Smooth muscle cell (in vitro differentiated cells): ENCODE measurements around the gene NUP35. TPM values are rescaled to one million over a fixed set of nuclear protein-coding genes. Genes with fewer than 3 reads are reported as not detected.

Source experiments
- DNase-seq: peaks from one replicate; lab custom pipeline; 2025; ENCODE audit not compliant: unreplicated experiment; lab: John Stamatoyannopoulos, UW
- H2AFZ ChIP-seq: fragments of 200-600 bp; sonication (generic); 2 replicates; pipeline ENCODE4 v1.6.0; 2016; ENCODE audit warnings: antibody characterized with exemption, low read depth, mild to moderate bottlenecking
- H3F3A ChIP-seq: fragments of 200-600 bp; sonication (generic); 2 replicates; pipeline ENCODE4 v1.6.0; 2017; ENCODE audit warnings: antibody characterized with exemption, low read depth
- H3K27ac ChIP-seq: fragments of 200-600 bp; sonication (generic); 2 replicates; pipeline ENCODE4 v1.5.1; 2016; ENCODE audit warnings: low read depth, mild to moderate bottlenecking
- H3K27me3 ChIP-seq: fragments of 200-600 bp; sonication (generic); 2 replicates; pipeline ENCODE4 v1.6.1; 2016; ENCODE audit warnings: low read depth, mild to moderate bottlenecking
- H3K36me3 ChIP-seq: fragments of 200-600 bp; sonication (generic); 2 replicates; pipeline ENCODE4 v1.5.1; 2016; ENCODE audit warnings: low read depth
- H3K4me1 ChIP-seq: fragments of 200-600 bp; sonication (generic); 2 replicates; pipeline ENCODE4 v1.5.1; 2016; ENCODE audit warnings: low read depth
- H3K4me2 ChIP-seq: fragments of 200-600 bp; sonication (generic); 2 replicates; pipeline ENCODE4 v1.6.0; 2016; ENCODE audit warnings: mild to moderate bottlenecking
- H3K4me3 ChIP-seq: fragments of 200-600 bp; sonication (generic); 2 replicates; pipeline ENCODE4 v1.5.1; 2016; ENCODE audit warnings: mild to moderate bottlenecking
- H3K79me2 ChIP-seq: fragments of 200-600 bp; sonication (generic); 2 replicates; pipeline ENCODE4 v1.6.0; 2016; ENCODE audit warnings: low read depth, mild to moderate bottlenecking
- H3K9ac ChIP-seq: fragments of 200-600 bp; sonication (generic); 2 replicates; pipeline ENCODE4 v1.6.0; 2016; ENCODE audit warnings: low read depth
- H3K9me3 ChIP-seq: fragments of 200-600 bp; sonication (generic); replicated peaks from 2 replicates; pipeline ENCODE4 v1.5.1; 2016; ENCODE audit warnings: low read depth
- H4K20me1 ChIP-seq: fragments of 200-600 bp; sonication (generic); 2 replicates; pipeline ENCODE4 v1.6.0; 2016; ENCODE audit warnings: low read depth
- CTCF ChIP-seq: fragments of 200-600 bp; sonication (generic); IDR thresholded peaks from 2 replicates; pipeline ENCODE4 v1.5.1; 2017; ENCODE audit warnings: borderline replicate concordance, mild to moderate bottlenecking, antibody characterized with exemption; ENCODE audit not compliant: insufficient read depth, poor library complexity, severe bottlenecking
- WGBS: methylation state at CpG from one replicate; pipeline ENCODE4 v1.1.7; 2016; ENCODE audit warnings: low lambda C conversion rate; 5-methylcytosine and 5-hydroxymethylcytosine counted together
- polyA plus RNA-seq: library from polyadenylated mRNA; unstranded; fragments of >200 nt; fragmentation: Nextera tagmentation; extraction: Ambion mirVana; gene quantifications from 2 replicates; pipeline ENCODE4 v1.2.1, GENCODE V29; 2016
- total RNA-seq: library from RNA; depleted of rRNA; stranded (reverse); fragments of >200 nt; gene quantifications from 2 replicates; pipeline ENCODE4 v1.2.3, GENCODE V29; 2014

Gene NUP35
- total and polyA plus RNA-seq, 2 experiments from 2014 or later = 3.5 to 14.1 TPM

DNA sequence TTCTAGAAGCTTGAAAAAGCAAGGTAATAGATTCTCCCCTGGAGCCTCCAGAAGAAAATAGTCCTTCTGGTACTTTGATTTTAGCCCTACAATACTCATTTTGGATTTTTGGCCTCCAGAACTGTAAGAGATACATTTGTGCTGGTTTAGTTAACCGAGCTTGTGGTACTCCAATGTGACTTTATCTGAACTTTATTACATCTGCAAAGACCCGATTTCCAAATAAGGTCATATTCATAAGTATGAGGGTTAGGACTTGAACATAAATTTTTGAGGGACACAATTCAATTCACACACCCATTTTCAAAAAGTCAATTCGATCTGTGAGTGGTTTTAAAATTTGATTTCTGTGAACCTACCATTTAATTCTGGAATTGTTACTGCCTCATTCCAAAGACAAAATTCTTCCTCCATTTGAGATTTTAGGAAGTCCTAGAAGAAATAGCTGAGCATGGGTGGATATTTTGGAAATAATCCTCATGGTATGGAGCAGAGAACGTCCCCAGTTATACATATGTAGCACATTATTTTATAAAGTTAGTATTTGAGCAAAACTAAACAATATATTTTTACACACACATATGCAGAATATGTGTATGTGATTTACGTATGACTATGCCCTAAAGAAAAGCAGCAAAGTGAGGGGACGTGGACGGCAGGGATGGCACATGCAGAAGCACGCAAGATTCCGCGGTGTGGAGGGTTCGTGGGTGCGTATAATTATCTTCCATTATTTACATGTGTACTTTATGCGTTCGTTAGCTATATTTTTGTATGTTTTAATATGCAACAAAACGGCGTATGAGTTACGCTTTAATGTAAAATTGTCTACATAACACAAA, 905 bp upstream of the NUP35 start:
- no peaks in the 10 kb centered on the region for H3K27me3 ChIP-seq
- H3K9me3 ChIP-seq = no peaks in the 10 kb centered on the region
- peak overlapping the region; percentile 74 for H3K9ac ChIP-seq
- peaks cover 4% of the 10 kb centered on the region for H3F3A ChIP-seq
- no peaks in the 10 kb centered on the region for H4K20me1 ChIP-seq
- peaks cover 8% of the 10 kb centered on the region for H3K4me1 ChIP-seq
- peak overlapping the region; percentile 98 for H2AFZ ChIP-seq
- H3K36me3 ChIP-seq = no peaks in the 10 kb centered on the region
- peak overlapping the region; percentile 68 for H3K4me3 ChIP-seq
- H3K27ac ChIP-seq = peak overlapping the region; percentile 78
- H3K79me2 ChIP-seq = peaks cover 32% of the 10 kb centered on the region
- DNase-seq = no peak
- TF ChIP-seq CTCF = no peak
- peak overlapping the region; percentile 91 for H3K4me2 ChIP-seq
- 48% methylated on average over 17 of the region's 17 CpGs for WGBS

DNA sequence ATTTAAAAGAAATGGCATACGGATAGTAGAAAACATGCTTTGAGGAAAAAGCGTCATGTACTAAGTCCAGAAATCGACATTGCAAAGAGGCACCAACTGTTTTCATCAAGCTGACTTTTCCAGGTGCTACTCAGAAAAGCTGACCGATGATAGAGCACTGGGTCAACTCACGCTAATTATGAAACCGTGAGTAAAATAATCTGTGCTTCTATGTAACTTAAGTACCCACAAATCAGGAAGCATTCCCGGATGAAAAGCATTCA, 353 bp upstream of the NUP35 start:
- peaks cover 38% of the 10 kb centered on the region for H3K79me2 ChIP-seq
- no peaks in the 10 kb centered on the region for H4K20me1 ChIP-seq
- 3% methylated on average over 7 of the region's 7 CpGs for WGBS
- H3K9me3 ChIP-seq = no peaks in the 10 kb centered on the region
- peaks cover 8% of the 10 kb centered on the region for H3K4me1 ChIP-seq
- DNase-seq = no peak
- H3K9ac ChIP-seq = peak overlapping the region; percentile 74
- H2AFZ ChIP-seq = peak overlapping the region; percentile 98
- H3K27me3 ChIP-seq = no peaks in the 10 kb centered on the region
- H3F3A ChIP-seq = peaks cover 4% of the 10 kb centered on the region
- peak overlapping the region; percentile 91 for H3K4me2 ChIP-seq
- H3K27ac ChIP-seq = peak overlapping the region; percentile 78
- no peaks in the 10 kb centered on the region for H3K36me3 ChIP-seq
- H3K4me3 ChIP-seq = peak overlapping the region; percentile 68
- no peak for TF ChIP-seq CTCF

GRCh38 chr2:183124957-183125255, 663 bp downstream of the NUP35 start:
- no peak for TF ChIP-seq CTCF
- Histone ChIP-seq H3K9ac (peak overlapping the region; percentile 74), H3K4me2 (peak overlapping the region; percentile 91), H3F3A (peaks cover 4% of the 10 kb centered on the region), H3K79me2 (peaks cover 45% of the 10 kb centered on the region), H3K9me3 (no peaks in the 10 kb centered on the region), H3K27ac (peak overlapping the region; percentile 78), H3K4me1 (peaks cover 8% of the 10 kb centered on the region), H3K4me3 (peak overlapping the region; percentile 68), H3K27me3 (no peaks in the 10 kb centered on the region), H4K20me1 (no peaks in the 10 kb centered on the region), H3K36me3 (no peaks in the 10 kb centered on the region), H2AFZ (peak overlapping the region; percentile 98)
- WGBS = 1% methylated on average over 10 of the region's 10 CpGs
- no peak for DNase-seq

GRCh38 chr2:183125659-183126341, 1.6 kb downstream of the NUP35 start:
- no peak overlapping the region for H2AFZ ChIP-seq
- H3K9ac ChIP-seq = no peak overlapping the region
- no peaks in the 10 kb centered on the region for H3K9me3 ChIP-seq
- peaks cover 8% of the 10 kb centered on the region for H3K4me1 ChIP-seq
- peaks cover 49% of the 10 kb centered on the region for H3K79me2 ChIP-seq
- no peak for TF ChIP-seq CTCF
- H3K4me2 ChIP-seq = peak overlapping the region; percentile 91
- H3K4me3 ChIP-seq = peak overlapping the region; percentile 68
- H3K27ac ChIP-seq = no peak overlapping the region
- no peak for DNase-seq
- 77% methylated on average over 11 of the region's 11 CpGs for WGBS
- no peaks in the 10 kb centered on the region for H3K36me3 ChIP-seq
- H4K20me1 ChIP-seq = no peaks in the 10 kb centered on the region
- H3K27me3 ChIP-seq = no peaks in the 10 kb centered on the region
- H3F3A ChIP-seq = peaks cover 4% of the 10 kb centered on the region
